Stimulated activated CD8-positive, alpha-beta memory T cell treated with anti-CD3 and anti-CD28 coated beads, Interleukin-7, amount 100 ng/mL, for 48 hours (primary cell): ENCODE data around the gene FAM234A.

Experiments used
- DNase-seq, 2 donors: peaks; one replicate each; pipeline ENCODE4 v3.0.0-alpha.2; 2020; ENCODE audit warnings: low read depth in 1 of 2; ENCODE audit errors: extremely low read depth in 1 of 2

FAM234A gene

DNA sequence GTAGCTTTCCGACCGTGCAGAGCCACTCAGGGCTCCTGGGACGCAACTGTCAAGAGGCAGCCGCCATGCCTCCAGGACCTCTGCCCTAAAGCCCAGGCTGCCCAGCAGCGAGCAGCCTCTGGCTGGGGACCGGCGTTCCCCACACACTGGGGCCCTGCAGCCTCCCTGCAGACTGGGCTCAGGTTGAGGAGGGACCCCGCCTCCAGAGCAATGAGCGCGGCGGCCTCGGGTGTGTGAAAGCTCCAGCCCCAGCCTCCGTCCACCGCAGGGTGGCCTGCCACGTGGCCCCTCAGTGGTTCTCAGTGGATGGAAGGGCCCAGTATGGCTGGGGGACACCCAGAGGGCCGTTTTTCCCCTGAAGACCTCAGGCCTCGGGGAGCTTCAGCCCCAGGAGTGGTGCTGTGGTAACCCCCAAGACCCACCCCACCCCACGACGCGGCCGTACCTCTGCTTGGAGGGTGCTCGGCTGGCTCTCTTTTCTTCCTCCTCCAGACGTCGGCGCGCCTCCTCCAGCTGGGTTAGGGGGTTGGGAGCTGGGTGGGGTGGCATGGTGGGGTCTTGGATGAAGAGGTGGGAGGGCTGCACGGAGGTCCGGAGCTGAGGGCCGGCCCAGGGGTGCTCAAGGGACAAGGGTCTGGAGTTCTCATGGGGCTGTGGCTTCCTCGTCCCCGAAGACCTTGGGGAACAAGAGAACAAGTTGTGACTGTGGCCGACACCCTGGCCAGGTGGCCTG is 58.6 kb downstream of the FAM234A start:
- no peak for DNase-seq

DNA sequence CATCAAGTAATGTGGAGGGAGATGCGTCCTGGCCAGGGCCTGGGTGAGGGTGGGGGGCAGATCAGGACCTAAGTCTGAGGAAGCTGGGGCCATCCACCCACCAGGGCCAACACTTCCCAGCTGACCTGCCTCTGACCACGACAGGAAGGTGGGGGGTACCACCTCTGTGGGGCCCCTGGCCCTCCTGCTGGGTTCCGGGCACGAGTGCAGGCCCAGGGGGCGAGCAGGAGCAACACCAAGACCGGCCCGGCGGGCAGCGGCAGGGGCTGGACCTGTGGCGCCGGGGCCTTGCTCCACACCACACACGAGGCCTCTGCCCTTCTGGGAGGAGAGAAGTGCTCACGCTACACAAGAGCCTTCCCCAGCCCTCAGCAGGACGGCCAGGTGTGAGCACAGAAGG is 61.7 kb downstream of the FAM234A start:
- no peak for DNase-seq

DNA sequence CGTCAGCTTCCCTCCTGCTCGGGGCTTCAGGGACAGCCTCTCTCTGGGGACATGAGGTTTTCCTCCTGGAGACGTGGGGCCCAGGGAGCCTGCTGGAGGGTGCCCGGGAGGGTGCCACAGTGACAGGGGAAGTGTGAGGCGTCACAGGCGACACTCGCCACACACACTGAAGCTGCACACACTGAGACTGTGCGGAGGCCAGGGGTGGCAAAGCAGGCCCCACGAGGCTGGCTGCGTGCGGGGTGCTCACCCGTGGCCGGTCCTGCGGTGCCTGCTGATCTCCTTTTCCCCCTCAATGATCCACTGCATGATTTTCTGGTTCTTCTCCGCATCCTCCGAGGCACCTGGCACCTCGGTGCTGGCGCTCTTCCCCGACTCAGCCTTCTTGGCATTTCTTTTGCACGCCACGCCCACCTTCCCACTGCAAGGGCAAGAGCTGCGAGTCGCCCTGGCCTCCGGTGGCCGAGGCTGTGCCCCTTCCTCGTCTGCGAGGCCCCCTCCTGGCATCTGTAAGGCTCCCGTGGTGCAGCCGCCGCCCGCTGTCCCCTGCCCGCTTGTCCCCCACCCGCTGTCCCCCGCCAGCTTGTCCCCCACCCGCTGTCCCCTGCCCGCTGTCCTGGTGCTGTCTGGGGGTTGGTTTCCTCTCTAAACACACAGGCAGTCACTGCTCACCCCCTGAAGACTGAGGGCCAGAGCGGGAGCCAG is 62.3 kb downstream of the FAM234A start:
- DNase-seq, result no peak

DNA sequence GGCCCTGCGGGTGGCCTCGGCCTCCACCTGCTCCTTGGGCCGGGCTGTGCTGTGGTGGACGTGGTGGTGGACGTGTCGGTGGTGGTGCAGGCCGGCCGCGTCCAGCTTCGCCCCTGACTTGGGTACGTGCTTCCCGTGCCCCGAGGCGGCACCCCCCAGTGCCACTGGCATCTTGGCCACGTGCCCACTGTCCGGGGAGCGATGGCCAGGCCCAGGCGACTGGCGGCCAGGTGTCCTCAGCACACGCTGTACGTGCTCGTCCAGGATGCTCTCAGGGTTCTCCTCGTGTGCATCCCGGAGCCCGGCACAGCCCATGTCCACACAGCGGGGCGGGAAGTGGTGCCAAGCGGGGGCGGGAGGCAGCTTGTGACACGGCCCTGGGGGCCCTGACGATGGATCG is 63.2 kb downstream of the FAM234A start:
- no peak for DNase-seq

DNA sequence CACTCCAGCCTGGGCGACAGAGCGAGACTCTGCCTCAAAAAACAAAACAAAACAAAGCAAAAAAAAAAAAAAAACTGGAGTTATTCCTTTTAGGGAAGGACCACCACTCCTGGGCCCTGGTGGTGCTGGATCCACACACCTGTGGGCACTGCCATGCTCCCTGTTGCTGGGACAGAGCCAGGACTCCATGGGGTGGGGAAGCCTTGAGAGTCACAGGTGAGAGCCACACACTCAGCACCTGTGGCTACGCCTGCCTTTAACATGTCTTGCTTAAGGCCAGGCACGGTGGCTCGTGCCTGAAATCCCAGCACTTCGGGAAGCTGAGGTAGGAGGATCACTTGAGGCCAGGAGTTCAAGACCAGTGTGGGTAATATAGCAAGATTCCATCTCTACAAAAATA is 66.6 kb downstream of the FAM234A start:
- no peak for DNase-seq

DNA sequence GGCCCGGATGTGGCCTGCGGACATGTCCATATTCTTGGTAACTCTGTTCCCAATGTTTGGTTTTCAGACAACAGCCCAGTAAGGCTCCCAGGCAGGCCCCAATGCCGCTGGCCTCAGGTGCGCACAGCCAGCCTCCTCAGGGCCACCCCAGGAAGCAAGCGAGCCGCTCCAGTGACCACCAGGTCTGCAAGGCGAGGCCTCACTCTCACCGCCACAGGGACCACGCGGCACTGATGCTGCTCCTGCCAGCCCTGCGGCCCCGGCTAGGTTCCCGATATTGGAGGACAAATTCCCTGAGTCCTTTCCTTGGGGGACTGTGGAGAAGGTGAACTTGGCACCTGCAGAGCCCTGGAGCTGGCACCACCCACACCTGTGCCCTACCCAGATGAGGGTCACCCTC is 67.3 kb downstream of the FAM234A start:
- no peak for DNase-seq

DNA sequence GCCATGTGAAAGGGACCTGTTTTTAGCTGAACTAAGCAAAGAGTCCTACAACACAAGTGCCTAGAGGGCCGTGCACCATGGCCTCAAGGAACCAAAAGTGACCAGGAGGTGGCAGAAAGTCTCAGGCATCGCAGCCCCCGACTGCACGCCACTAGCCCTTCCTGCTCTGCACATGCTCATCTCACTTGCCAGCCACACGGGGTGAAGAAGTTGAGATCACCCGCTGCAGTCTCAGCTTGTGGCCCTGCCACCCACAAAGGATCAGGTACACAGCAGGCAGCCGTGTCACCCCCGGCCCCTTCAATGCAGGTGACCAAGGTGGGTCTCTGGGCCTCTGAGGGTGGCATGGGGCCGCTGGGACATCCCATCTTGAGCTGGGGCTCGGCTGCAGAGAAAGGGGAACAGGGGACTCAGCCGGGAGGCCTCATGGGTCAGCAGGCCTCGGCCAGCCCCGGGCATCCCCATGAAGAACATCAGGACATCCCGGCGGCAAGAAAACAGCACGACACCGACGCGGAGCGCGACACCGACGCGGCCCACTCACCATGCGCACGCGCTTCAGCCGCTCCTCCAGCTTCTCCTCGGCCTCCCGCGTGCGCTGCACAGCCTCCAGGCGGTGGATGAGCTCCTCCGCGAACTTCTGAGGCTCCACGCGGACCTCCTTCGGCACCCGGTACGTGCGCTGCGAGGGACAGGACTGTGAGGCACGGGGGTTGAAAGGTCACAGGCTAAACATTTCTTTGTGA is 69.3 kb downstream of the FAM234A start:
- no peak for DNase-seq

DNA sequence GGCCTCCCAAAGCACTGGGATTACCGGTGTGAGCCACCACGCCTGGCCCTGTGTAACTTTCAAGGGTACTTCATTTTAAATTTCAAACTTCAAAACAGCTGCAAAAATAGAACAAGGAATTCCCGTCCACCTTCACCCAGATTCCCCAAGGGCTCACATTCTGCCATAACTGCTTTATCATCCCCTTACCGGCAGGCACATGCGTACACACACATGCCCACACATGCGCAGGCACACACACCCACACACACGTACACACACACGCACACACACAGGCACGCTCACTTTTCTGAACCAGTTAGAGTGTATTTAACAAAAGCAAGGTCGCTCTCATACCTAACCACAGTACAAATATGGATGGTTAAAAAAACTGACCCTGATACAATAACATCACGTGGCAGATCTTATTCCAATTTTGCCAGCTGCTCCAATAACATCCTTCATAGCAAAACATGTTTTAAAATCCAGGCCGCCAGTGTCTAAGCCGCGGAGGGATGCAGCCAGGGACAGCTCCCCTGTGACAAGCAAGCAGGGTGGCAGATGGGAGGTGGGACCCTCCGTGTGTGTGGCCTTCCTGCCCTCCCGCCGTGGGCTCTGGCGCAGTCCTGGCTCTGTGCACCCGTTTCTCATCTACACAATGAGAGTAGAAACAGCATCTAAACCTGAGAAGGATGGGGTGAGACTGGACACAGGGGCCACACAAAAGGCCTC is 71.5 kb downstream of the FAM234A start:
- DNase-seq, result no peak

DNA sequence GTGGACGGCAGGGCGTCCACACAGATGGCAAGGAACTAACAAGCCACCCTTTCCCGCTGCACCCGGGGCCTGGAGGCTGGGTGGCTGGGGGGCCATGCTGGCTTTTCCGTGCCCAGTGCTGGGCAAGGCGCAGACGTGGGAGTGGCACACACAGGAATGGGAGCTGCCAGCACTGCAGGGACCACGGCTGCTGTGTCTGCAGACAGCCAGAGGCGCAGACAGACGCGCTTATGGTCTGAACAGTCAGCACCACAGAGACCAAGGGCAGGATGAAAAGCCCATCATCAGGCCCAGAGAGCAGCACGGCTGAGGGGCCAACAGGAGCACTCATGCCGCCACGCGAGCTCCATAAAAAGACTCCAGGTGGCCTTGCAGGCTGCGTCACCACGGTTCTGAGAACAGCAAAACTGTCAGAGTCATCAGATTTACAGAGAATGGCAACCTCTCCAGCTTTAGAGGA is 72.3 kb downstream of the FAM234A start:
- DNase-seq, result no peak

DNA sequence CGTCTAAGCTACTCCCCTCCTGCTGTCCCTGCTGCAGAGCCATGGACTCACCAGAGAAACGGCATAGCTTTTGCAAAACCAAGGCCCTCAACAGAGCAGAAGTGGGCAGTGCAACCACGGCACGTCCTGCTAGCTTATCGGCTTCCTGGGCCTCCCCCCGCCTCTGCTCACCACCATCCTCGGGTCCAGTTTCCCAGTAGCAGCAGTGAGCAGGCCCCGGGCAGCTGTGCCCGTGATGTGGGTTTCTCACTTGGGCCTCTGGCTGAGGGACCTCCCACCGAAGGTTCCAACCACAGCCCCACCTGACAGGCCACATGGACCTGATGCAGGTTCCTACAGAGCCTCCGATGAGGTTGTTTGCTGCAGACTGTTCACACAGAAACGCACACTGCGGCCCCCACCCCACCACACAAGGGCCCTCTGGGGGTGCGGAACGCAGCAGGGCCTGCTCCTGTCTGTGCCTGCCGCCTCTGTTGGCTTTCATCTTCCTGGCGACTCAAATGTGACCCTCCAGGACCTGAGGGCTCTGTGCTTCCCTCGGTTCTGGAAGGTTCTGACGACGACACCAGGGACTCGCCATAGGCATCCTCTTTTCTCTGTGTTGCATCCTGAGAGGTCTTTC is 73.2 kb downstream of the FAM234A start:
- DNase-seq, result no peak

DNA sequence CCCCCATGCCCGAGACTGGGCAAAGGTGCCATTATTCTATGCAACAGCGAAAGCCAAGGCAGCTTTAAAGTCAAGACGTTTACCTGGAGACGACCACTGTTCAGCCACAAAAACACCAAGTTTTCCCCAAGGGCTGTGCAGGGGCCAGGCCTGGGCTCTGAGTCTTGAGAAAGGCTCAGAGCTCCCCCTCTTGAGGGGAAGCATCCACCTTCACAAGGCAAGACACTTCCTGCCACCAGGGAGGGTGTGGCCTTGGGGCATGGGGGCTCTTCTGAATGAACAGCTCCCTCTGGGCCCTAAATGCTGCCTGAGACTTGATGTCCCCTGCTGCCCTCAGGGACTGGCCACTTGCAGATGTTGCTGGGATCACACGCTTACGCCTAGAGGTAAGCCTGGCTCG is 74.9 kb downstream of the FAM234A start:
- no peak for DNase-seq

DNA sequence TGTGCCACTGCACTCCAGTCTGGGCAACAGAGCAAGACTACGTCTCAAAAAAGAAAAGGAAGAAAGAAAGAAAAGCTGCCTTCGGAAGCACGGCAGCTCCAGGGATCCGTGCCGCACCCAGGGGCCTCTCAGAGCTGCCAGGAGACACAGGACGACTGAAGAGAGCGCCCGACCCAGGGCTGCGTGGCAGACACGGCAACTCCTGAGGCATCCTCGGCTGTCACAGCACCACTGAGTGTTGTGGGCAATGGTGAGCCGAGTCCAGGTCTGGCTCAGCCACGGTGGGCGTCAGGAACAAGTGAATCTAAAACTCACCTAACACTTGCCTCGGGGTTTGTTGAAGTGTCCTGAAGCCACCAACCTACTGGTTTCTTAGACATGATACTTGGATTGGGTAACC is 77.1 kb downstream of the FAM234A start:
- no peak for DNase-seq

DNA sequence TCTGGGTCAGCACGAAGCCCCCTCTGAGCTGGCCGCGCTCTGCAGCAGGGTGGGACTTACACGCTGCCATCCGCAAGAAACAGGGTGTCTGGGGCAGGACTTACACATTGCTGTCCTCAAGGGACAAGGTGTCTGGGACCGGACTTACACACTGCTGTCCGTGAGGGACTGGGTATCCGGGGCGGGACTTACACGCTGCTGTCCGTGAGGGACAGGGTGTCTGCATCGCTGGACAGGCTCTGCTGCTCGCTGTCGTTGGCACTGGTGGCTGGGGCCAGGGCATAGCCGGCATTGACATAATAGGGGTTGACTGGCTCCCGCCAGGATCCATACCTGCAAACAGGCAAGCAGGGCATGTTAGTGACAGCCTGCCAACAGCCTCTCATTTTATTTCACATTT is 79.7 kb downstream of the FAM234A start:
- no peak for DNase-seq

DNA sequence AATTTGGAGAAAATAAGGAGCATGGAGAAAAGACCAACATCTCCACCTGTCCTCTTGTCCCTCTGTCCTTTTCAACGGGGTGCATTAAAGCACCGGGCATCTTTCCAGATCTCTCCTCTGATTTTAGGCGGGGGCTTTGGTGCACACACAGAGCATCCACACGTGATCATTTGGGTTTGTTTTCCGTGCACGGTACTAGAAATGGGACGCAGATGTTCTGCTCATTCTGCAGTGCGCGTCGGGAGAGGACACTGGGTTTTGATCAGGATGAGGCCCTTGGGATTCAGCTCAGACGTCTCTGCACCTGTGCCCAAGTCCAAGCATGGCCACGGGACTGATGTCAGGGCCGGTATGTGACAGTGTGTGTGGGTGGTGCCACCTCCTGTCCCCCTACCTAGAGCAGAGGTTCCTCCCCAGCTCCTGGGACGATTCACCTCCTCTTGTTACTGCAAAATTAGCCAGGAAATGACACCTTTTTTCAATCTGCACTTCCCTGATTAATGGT is 80.2 kb downstream of the FAM234A start:
- DNase-seq, result no peak
